Stimulated activated CD4-positive, alpha-beta T cell treated with anti-CD3 and anti-CD28 coated beads, Interleukin-4, amount 100 ng/mL, for 1 hour (primary cell): ENCODE results near the gene OXA1L.
"Not testable (repeated sequence)": the region's sequence is repeated elsewhere in the genome, so short reads cannot be mapped to it uniquely, and the experiment has no call there.

Experiments used
- DNase-seq: peaks from one replicate; pipeline ENCODE4 v3.0.0-alpha.2; 2020

OXA1L gene

DNA sequence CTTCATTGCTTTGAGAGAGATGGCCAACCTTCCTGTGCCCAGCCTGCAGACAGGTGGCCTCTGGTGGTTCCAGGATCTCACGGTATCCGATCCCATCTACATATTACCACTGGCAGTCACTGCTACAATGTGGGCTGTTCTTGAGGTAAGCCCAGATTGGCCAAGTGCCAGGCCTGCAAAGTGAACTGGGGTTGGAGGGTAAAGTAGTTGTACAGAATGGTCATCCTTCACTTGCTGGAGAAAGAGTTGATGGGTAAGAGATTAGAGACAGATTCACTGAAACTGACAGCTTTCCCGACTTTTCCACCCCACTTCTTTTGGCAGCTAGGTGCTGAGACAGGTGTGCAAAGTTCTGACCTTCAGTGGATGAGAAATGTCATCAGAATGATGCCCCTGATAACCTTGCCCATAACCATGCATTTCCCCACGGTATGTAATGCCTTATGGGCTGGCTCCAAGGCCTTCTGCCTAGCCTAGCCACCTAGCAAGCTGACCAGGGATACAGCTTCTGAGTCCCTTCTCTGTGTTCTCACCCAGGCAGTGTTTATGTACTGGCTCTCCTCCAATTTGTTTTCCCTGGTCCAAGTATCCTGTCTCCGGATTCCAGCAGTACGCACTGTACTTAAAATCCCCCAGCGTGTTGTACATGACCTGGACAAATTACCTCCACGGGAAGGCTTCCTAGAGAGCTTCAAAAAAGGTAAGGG lies 4.1 kb downstream of the OXA1L start:
- no peak for DNase-seq

DNA sequence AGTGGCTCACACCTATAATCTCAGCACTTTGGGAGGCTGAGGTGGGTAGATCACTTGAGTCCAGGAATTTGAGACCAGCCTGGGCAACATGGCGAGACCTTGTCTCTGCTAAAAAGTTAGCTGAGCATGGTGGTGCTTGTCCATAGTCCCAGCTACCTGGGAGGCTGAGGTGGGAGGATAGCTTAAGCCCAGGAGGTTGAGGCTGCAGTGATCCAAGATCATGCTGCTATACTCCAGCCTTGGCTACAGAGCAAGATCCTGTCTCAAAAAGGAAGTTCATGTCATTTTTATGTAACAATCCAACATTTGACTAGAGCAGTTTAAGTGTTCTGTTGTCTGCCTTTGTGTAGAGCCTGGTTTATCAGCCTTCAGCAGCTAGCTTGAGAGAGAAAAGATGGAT lies 6.2 kb downstream of the OXA1L start:
- no peak for DNase-seq

DNA sequence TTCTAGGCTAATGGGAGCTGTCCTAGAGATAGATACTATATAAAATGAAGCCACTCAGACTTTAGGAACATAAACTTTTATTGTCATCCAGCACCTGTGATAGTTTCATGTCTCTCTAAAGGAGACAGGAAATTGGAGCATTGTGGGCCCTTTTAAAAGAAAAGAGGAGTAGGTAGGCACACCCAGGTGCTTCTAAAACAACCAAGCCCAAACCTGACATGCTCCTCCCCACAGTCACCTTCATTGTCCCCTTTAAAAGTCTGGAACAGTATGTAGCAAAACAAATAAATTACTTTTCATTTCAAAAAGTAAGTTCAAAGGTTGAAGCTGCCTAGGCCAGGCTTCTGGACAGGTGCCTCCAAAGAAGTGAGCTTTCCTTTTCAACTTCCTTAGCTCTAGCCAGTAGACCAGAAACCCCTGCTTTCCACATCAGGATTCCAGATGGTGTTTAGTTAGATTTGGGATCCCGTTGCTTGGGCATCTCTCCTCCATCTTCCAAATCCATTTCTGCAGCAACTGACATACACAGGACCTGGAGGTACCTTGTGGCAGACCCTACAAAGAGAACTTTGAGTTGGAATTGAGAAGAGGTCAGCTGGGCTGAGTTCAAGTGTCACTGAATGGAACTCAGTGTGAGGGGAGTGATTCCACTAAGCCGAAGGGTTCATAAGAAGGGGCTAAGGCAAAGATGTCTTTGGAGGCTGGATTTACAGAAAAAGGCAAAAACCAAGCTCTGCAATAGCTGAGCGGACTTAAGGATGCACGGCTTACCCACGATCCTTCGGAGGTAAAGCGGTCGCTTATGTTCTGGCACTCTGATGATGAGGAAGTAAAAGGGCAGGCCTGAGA lies 6.9 kb downstream of the OXA1L start:
- DNase-seq: no peak

DNA sequence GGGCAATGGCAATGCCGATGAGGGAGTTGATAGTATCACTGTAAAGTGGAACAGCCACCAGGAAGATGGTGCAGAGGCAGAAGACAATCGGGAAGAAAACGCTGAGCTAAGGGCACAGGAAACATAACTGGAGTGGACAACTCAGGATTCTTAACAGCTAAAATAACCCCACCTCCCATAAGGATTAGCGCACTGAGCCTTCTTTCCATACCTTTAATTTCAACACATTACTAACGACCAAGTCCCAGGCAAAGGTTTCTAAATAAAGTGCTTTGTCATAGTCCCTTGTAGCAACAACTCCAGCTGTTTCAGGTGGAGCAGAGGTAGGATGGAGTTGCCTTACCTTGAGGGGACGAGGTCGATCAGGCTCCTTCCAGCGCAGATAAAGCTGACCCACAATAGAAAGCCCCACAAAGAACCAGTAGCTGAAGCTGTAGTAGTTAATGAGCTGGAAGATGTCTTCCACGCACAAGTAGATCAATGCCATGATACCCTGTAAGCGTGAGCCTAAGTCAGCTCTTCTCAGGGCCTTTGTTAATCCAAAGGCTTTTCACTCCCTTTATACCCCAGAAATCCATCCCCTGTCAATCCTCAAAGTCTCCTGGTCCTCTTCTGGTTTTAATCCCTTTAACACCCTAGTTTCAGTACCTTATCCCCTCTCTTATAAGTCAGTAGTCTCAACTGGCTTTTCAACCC lies 7.7 kb downstream of the OXA1L start:
- no peak for DNase-seq

DNA sequence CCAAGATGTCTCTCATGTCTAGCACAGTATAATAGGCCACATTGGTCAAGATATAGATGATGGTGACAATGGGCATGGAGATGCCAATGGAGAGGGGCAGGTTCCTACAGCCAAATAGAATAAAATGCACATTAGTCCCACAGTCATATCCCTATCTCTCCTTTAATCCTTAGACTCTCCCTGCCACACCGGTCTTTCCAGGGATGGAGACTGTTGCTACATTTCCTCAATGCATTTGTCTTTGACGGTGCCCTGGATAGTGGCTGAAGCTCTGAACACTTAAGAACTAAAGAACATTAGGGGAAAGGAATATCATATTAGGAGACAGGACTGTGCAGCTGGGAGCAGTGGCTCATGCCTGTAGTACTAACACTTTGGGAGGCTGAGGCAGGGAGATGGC lies 9.7 kb downstream of the OXA1L start:
- no peak for DNase-seq

DNA sequence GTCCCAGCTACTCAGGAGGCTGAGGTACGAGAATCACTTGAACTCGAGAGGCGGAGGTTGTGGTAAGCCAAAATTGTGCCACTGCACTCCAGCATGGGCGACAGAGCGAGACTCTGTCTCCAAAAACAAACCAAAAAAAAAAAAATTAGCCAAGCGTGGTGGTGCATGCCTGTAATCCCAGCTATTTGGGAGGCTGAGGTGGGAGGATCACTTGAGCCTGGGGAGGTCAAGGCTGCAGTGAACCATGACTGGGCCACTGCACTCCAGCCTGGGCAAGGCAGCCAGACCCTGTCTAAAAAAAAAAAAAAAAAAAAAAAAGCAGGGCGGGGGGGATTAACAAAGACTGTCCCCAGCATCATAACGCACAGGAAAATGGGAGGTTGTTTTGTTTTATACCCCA lies 10.4 kb downstream of the OXA1L start:
- not testable (repeated sequence) for DNase-seq

DNA sequence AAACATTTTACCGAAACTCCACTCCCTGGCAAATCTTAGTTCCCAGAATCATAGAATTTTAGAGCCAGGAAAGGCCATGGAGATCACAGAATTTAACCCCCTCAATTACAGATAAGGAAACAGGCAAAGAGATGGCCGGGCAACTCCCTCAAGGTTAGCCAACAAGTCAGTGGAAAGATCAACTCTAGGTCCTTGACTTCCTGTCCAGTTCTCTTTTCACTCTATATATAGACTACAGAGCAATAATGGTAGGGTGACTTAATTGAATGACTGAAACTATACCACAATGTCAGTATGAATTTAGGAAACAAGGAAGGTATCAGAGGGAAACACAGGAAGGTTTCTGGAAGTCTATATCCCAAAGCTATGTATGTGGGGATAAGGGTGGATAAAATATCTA lies 11.6 kb downstream of the OXA1L start:
- no peak for DNase-seq

DNA sequence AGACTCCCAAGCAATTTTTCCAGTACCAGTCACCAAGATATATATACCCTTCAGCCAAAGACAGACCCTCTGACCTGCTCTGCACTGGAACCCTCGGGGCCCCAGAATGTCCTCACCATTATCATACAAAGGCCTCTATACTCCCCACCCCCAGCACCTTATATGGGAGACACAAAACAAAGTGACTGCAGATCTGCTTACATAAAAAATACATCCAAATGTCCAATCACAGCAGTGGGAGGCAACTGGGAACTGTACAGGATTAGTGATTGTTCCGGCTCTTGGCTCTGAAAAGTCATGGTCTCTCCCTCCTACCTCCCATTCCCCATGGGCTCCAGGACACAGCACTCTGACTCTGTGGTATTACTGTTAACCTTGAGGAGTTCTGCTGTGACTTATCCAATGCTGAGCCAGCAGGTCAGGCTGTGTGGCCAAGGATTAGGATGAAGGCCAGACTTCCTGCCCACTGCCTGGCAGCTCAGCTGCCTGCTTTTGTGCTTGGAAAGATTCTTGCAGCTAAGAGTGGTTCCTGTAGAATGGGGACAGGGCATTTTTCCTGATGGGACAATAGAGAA lies 13.7 kb downstream of the OXA1L start:
- DNase-seq: no peak

DNA sequence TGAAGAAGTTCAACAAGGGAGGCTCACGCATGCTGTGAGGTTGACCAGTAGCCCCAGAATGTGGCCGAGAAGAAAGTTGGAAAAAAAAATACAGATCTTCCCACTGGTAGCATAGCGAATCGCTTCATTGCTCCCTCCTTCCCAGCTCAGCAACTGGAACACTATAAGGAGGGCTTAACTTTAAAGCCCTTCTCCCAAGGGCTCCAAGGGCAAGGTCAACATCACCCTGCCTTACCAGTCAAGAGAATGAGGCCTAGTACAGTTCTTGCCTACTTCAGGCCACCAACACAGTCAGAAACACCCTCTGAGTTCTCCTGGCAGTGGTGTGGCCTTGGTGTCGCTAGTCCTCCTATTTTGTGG lies 14.4 kb downstream of the OXA1L start:
- no peak for DNase-seq

DNA sequence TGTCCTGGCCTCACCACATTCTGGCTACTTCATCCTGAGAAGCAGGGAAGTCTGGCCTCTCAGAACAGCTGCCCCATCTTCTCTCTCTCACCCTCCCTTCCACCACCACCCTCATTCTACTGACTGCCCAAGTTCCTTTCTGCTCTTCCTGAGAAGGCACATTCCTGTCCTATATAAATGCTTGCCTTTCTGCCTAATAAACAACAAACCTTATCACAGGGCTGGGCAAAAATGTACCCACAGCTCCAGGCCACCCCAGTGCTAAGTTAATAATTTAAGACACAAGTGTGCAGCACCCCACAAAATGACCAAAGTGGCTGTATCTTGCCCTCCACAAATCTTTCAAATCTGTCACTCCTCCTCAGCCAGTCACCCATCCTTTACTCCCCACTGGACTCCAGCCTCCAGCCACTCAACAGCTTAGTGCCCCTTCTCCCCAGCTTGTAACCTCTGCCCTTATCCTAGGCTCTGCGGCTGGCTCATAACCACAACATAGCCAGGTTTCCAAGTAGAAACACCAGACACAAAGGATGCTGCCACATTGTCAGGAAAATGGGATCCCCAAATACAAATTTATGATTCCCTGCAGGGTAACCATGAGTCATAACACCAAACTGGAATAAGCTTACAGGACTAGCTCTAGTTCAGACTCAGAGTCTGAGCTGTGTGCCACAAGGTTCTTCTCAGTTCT lies 15.0 kb downstream of the OXA1L start:
- DNase-seq: no peak

DNA sequence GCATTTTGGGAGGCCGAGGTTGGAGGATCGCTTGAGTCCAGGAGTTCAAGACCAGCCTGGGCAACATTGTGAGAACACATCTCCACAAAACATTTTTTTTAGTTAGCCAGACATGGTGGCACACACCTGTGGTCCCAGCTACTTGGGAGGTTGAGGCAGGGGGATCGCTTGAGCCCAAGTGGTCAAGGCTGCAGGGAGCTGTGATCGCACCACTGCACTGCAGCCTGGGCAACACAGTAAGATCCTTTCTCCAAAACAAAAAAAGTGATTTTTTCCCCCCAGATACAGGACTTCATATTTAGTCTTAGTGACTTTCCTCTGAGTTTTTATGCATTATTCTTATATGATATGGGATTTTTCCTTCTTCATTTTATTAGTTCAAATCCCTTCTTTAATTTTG lies 20.2 kb downstream of the OXA1L start:
- DNase-seq: no peak

DNA sequence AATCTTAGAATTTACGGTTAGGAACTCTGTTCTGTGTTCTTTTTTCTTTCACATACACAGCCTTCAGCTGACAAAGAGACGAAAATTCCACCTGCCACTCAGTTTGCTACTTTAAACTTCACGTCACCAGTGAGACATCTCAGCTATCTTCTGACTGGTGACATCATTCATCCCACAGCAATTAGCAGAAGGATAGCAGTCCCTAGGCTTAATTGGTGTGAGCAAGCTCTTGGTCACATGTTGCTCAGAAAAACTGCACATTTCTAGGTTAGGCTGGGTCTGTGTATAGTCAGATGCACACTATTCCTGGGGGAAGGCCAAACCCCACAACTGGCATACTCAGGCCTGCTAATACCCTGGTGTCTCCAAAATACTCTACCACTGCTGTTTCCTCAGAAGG lies 24.8 kb downstream of the OXA1L start:
- no peak for DNase-seq

DNA sequence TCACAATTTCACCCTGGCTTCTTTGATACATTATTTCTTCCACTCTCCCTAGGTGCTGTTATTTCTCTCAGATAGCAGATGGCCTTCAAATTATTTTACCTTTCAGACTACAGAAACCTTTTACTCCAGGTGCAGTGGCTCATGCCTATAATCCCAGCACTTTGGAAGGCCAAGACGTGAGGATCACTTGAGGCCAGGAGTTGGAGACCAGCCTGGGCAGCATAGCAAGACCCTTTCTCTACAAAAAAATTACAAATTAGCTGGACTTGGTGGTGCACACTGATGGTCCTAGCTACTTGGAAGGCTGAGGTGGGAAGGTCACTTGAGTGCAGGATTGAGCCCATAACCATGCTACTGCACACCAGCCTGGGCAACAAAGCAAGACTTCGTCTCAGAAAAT lies 25.7 kb downstream of the OXA1L start:
- DNase-seq: no peak

DNA sequence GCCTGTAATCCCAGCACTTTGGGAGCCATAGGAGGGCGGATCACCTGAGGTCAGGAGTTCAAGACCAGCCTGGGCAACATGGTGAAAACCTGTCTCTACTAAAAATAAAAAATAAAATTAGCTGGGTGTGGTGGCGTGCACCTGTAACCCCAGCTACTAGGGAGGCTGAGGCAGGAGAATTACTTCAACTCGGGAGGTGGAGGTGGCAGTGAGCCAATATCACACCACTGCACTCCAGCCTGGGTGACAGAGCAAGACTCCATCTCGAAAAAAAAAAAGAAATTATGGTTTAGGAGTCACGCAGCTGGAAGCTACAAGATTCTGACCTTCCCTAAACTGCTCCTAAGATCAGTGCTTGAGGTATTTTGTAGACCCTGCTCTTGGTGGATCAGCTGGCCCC lies 27.1 kb downstream of the OXA1L start:
- DNase-seq: not testable (repeated sequence)

DNA sequence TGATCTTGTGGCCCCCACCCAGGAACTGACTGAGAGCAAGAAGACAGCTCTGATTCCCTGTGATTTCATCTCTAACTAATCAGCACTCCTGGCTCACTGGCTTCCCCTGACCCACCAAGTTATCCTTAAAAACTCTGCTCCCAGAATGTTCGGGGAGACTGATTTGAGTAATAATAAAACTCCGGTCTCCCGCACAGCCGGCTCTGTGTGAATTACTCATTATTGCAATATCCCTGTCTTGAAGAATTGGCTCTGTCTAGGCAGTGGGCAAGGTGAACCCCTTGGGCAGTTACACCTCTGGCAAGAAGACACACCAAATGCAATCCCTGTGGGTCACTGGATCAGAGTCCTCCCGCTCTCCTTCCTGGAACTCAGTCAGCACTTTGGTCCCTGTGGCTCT lies 27.5 kb downstream of the OXA1L start:
- DNase-seq: no peak

DNA sequence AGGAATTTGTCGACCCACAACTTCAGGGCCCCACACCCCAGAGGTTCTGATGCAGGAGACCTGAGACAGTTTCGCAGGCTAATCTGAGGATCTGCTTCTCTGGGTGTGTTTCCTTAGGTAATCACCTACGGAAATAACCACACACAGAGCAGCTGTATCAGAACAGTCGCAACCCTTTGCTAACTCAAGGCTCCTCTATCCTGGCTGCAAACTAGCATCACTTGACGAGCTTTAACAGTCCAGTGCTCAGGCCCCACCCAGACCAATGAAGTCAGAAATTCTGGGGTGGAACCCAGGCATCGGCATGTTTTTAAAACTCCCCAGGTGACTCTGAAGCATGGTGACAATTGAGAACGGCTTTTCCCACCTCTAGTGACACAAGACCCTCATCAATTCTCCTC lies 28.1 kb downstream of the OXA1L start:
- DNase-seq: no peak

DNA sequence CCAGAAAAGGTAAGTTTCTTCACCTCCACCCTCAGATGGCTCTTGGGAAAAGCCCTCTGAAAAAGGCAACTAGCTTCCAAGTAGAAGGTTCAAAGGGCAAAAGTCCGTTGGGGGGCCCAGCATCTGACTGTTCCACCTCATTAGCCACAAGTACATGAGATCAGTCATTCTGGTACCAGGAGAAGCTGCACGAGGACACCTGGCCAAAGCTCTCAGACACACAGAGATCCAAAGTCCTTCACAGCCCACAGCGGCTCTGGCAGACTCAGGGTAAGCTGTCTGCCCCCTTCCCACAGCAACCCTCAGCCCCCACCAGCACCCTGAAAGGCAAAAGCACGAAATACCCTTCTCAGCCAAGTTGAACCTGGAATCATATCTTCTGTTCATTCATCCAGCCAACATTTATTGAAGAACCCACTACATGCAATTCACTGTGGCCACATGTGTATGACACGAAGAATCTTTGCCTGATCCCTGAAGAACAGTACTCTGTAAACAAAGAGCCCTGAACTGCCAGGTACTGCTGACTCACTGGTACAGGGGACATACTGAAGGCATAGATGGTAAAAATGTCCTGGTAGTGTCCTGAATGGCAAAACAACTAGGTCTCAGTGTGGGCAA lies 29.7 kb downstream of the OXA1L start:
- no peak for DNase-seq

DNA sequence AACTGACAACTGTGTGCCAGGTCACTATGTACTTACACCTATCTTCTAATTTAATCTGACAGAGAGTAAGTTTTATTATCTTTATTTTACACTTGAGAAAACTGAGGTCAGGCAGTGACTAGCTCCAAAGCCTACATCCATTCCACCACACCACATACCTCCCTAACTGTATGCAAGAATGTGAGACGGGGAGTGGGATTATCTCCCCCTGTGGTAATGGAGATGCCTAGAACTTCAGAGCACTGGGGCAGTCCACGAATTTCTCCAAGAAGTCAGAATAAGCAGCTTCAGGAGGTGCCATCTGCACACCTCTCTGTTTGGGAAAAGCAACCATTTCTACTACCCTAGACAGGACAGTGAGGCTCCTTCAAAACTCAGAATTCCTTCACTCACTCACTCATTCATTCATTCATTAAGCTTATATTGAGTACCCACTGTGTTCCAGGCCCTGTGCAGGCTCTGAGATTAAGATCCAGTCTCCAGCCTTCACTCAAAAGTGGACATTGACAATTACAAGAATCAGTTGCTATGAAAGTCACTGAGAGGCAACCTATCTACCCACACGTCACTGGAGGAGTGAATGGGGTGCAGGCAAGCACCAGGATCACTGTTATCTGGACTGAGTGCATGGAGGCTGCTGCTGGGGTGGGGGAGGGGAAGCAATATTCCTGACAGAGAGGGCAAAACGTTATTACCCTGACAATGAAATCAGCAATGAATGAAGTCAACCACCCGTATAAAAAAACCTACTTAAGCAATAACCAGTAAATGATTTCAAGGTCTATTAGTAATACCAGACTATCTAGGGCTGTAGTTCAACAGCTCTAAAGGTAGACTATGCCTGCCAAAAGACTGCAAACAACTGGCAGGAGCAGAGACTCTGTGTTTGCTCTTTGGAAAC lies 30.8 kb downstream of the OXA1L start:
- DNase-seq: no peak

DNA sequence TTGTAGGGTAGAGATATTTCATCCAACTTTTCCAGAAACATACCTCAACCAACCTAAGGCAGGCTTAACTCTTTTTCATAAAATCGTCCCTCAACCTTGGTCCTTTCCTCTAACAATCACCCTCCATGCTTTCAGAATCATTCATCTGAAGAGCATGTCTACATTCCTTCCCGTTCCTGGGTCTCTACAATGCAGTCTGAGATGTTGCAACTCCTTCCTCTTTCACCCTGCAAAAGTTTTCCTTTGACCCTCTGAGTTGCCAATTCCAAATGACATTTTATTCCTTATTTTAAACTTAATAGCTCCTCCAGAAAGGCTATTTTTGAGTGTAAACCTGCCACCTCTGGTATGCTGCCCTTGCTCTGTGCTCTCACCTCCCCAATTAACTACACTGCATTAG lies 32.0 kb downstream of the OXA1L start:
- no peak for DNase-seq

DNA sequence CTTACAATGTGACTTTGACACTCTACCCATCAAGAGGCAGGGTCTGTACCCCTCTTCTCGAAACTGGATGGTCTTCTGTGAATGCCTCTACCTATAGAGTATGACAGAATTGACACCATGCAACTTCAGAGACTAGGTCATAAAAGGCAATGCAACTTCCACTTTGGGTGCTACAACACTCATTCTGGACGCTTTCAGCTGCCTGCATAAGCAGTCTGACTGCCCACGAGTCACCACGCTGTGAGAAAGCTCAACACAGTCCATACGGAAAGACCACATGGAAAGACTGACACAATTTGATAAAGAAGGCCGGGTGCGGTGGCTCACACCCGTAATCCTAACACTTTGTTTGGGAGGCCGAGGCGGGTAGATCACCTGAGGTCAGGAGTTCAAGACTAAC lies 33.9 kb downstream of the OXA1L start:
- DNase-seq: no peak

DNA sequence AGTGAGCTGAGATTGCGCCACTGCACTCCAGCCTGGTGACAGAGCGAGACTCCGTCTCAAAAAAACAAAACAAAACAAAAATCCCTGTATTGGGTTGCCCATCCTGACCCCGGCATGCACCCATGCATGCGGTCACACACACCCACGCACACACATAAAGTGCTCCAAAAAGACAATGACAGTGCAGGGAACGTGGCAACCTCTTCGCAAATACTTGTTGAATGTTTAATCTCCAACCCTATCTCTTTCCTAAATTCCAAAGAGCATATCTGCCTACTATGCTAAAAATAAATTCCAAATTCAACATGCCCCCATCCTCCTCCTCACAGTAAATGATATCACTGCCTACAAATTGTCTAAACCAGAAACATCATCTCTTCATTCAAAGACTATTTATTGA lies 35.2 kb downstream of the OXA1L start:
- DNase-seq: no peak
